PC-3 (cell line): ENCODE results near the gene PLEKHO2. TPM values are rescaled to one million over a fixed set of nuclear protein-coding genes. Genes with fewer than 3 reads are reported as not detected.

ENCODE experiments used
- ATAC-seq: fragments of 200-7000 bp; cut with Tn5 transposase; 2 replicates; pipeline ENCODE4 v1.9.1; 2020; ENCODE audit warnings: mild to moderate bottlenecking, moderate library complexity
- BruUV-seq: library from RNA; stranded (reverse); fragments of 400-500 nt; replicated peaks from 2 replicates; lab custom pipeline; 2021; lab: Mats Ljungman, UMichigan
- CTCF ChIA-PET: fragments of 300-600 bp; sonication (Branson Sonifier 250); formaldehyde crosslinking; loops from one replicate; lab custom pipeline; 2022; ENCODE audit warnings: antibody characterized with exemption; lab: Charles Lee
- POLR2A ChIA-PET: fragments of 300-600 bp; sonication (Branson Sonifier 250); formaldehyde crosslinking; loops from one replicate; lab custom pipeline; 2022; ENCODE audit warnings: antibody characterized with exemption; ENCODE audit not compliant: unreplicated experiment; lab: Charles Lee
- DNase-seq: peaks from one replicate; pipeline ENCODE4 v3.0.0-alpha.2; 2015
- H2AFZ ChIP-seq: fragments of 300-600 bp; sonication (generic); 2 replicates; pipeline ENCODE4 v1.6.0; 2016; ENCODE audit warnings: antibody characterized with exemption, low read length
- H3F3A ChIP-seq: fragments of 300-600 bp; sonication (generic); one replicate; pipeline ENCODE4 v1.6.0; 2017; ENCODE audit warnings: antibody characterized with exemption, low read length, control low read depth, mild to moderate bottlenecking; ENCODE audit not compliant: unreplicated experiment
- H3K27ac ChIP-seq: fragments of 300-600 bp; sonication (generic); 2 replicates; pipeline ENCODE4 v1.5.1; 2016; ENCODE audit warnings: mild to moderate bottlenecking, low read length
- H3K27me3 ChIP-seq: fragments of 300-600 bp; sonication (generic); 2 replicates; pipeline ENCODE4 v1.6.1; 2016; ENCODE audit warnings: low read length, mixed read lengths
- H3K36me3 ChIP-seq: fragments of 300-600 bp; sonication (generic); 2 replicates; pipeline ENCODE4 v1.6.1; 2016; ENCODE audit warnings: low read depth, mixed run types, low read length, mixed read lengths
- H3K4me1 ChIP-seq: fragments of 300-600 bp; sonication (generic); 2 replicates; pipeline ENCODE4 v1.5.1; 2016; ENCODE audit warnings: low read length; ENCODE audit not compliant: insufficient read depth
- H3K4me2 ChIP-seq: fragments of 300-600 bp; sonication (generic); 2 replicates; pipeline ENCODE4 v1.6.0; 2016; ENCODE audit warnings: low read length
- H3K4me3 ChIP-seq: fragments of 300-600 bp; sonication (generic); 2 replicates; pipeline ENCODE4 v1.5.1; 2016; ENCODE audit warnings: mild to moderate bottlenecking, low read length, mixed read lengths
- H3K79me2 ChIP-seq: fragments of 300-600 bp; sonication (generic); 2 replicates; pipeline ENCODE4 v1.6.1; 2017; ENCODE audit warnings: low read length, mixed read lengths
- H3K9ac ChIP-seq: fragments of 300-600 bp; sonication (generic); 2 replicates; pipeline ENCODE4 v1.6.0; 2016; ENCODE audit warnings: mild to moderate bottlenecking, low read length
- H3K9me2 ChIP-seq: fragments of 300-600 bp; sonication (generic); replicated peaks from 2 replicates; pipeline ENCODE4 v1.6.1; 2016; ENCODE audit warnings: mixed run types, low read length, mixed read lengths
- H3K9me3 ChIP-seq: fragments of 300-600 bp; sonication (generic); 2 replicates; pipeline ENCODE4 v1.6.1; 2016; ENCODE audit warnings: low read length, mixed read lengths
- H4K20me1 ChIP-seq: fragments of 300-600 bp; sonication (generic); 2 replicates; pipeline ENCODE4 v1.6.1; 2016; ENCODE audit warnings: low read length, mixed read lengths
- EZH2 ChIP-seq: fragments of 300-600 bp; sonication (generic); IDR thresholded peaks from one replicate; pipeline ENCODE4 v1.6.1; 2017; ENCODE audit warnings: antibody characterized with exemption, mild to moderate bottlenecking, low read length; ENCODE audit not compliant: unreplicated experiment
- EZH2phosphoT487 ChIP-seq: fragments of 300-600 bp; sonication (generic); IDR thresholded peaks from 2 replicates; pipeline ENCODE4 v1.6.1; 2018; ENCODE audit warnings: mild to moderate bottlenecking, antibody characterized with exemption, low read length, borderline replicate concordance
- intact Hi-C: fragments of 100-400 bp; cut with micrococcal nuclease; formaldehyde crosslinking; loops from 2 replicates; pipeline ENCODE4 v1.9.0; 2023
- total RNA-seq: library from RNA; depleted of rRNA; stranded (reverse); fragments of >200 nt; gene quantifications from 2 replicates; pipeline ENCODE4 v1.2.3, GENCODE V29; 2014; rRNA removed
- TF ChIP-seq, protein P1 (sequence below): fragments of 300-600 bp; sonication (generic); conservative IDR thresholded peaks from 2 replicates; pipeline ENCODE4 v1.5.1; 2017; ENCODE audit warnings: antibody characterized with exemption, low read depth, mild to moderate bottlenecking, low read length

PLEKHO2 gene
- total RNA-seq, 1 experiment from 2014 or later = 4.3 TPM

DNA sequence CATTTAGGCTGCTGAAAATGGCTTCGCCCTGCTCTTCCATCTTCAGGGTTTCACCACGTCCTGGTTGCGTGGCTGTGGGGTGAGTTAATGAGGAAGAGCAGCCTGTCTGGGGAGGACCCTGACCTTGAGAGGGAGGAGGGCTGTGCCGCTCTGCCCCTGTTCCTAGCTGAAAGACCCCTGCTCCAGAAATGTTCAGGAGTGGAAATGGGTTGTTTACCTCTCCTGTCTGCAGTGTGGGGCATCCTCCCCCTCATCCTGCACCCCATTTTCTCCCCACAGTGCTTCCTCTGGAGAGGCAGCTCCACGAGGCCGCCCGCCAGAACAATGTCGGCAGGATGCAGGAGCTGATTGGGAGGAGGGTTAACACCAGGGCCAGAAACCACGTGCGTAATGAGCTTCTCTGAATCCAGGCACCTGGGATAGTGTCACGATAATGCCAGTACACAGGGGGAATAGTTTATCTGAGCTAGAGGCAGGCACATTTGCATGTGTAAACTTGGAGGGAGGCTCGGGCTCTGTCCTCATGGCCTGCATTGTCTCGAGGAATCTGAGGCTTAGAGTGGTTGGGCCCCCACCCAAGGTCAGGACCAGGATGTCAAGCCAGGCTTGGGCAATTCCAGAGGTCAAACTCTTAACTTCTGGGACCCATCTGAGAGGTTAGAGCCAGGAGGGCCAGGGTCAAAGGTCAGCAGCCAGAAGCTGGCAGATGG is 74.0 kb downstream of the PLEKHO2 start:
- Histone ChIP-seq H3K4me2 (no peak overlapping the region), H3K4me1 (no peaks in the 10 kb centered on the region), H4K20me1 (no peaks in the 10 kb centered on the region), H3K27ac (no peak overlapping the region), H3F3A (no peaks in the 10 kb centered on the region), H3K36me3 (no peaks in the 10 kb centered on the region), H2AFZ (no peak overlapping the region), H3K79me2 (no peaks in the 10 kb centered on the region), H3K27me3 (no peaks in the 10 kb centered on the region), H3K9me2 (no peaks in the 10 kb centered on the region), H3K9ac (no peak overlapping the region), H3K4me3 (no peak overlapping the region), H3K9me3 (no peaks in the 10 kb centered on the region)
- CTCF ChIA-PET = no interaction called here
- no TSS peak for BruUV-seq
- ATAC-seq = no peak
- no peak for TF ChIP-seq EZH2
- TF ChIP-seq EZH2phosphoT487 = no peak
- TF ChIP-seq, protein P1, sequence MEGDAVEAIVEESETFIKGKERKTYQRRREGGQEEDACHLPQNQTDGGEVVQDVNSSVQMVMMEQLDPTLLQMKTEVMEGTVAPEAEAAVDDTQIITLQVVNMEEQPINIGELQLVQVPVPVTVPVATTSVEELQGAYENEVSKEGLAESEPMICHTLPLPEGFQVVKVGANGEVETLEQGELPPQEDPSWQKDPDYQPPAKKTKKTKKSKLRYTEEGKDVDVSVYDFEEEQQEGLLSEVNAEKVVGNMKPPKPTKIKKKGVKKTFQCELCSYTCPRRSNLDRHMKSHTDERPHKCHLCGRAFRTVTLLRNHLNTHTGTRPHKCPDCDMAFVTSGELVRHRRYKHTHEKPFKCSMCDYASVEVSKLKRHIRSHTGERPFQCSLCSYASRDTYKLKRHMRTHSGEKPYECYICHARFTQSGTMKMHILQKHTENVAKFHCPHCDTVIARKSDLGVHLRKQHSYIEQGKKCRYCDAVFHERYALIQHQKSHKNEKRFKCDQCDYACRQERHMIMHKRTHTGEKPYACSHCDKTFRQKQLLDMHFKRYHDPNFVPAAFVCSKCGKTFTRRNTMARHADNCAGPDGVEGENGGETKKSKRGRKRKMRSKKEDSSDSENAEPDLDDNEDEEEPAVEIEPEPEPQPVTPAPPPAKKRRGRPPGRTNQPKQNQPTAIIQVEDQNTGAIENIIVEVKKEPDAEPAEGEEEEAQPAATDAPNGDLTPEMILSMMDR = no peak
- no peak for DNase-seq
- POLR2A ChIA-PET = interaction anchor here (0.6 kb wide), 1 partner anchor 90 kb away, joined by 3 read pairs; the partner anchor contains the start of gene PIF1
- intact Hi-C loops = no loop called here

DNA sequence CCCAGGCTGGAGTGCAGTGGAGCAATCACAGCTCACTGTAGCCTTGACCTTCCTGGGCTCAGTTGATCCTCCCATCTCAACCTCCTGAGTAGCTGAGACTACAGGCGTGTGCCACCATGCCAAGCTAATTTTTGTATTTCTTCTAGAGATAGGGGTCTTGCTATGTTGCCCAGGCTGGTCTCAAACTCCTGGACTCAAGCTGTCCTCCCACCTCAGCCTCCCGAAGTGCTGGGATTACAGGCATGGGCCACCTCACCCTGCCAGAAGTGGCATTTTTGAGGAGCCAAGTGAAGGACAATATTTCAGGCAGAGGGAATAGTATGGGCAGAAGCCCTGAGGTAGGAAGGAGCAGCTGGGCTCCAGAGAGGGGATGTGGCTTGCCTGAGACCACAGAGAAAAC is 74.7 kb downstream of the PLEKHO2 start:
- intact Hi-C loops = no loop called here
- no TSS peak for BruUV-seq
- ChIA-PET POLR2A (no interaction called here), CTCF (no interaction called here)
- Histone ChIP-seq H3K27ac (no peak overlapping the region), H3K79me2 (no peaks in the 10 kb centered on the region), H3K9me3 (no peaks in the 10 kb centered on the region), H4K20me1 (no peaks in the 10 kb centered on the region), H3K4me1 (peaks cover 5% of the 10 kb centered on the region), H3F3A (no peaks in the 10 kb centered on the region), H3K9me2 (no peaks in the 10 kb centered on the region), H3K9ac (no peak overlapping the region), H3K36me3 (no peaks in the 10 kb centered on the region), H3K4me2 (no peak overlapping the region), H3K27me3 (no peaks in the 10 kb centered on the region), H3K4me3 (no peak overlapping the region), H2AFZ (no peak overlapping the region)
- ATAC-seq (no peak), DNase-seq (no peak)
- TF ChIP-seq EZH2phosphoT487 = no peak
- TF ChIP-seq, protein P1 = no peak
- no peak for TF ChIP-seq EZH2

DNA sequence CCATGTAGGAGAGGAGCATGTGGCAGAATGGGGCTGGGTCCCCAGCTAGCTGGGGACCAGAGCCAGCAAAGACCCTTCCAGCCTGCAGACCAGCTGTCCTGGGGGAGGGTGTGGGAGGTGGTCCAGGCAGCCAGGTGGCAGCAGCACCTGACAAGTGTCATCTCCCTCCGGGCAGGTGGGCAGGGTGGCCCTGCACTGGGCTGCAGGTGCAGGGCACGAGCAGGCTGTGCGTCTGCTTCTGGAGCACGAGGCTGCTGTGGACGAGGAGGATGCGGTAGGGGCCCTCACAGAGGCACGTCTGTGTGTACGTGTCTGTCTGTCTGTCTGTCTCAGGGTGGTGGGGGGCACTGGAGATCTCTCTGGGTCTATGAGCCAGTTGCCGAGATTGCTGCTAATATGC is 75.5 kb downstream of the PLEKHO2 start:
- Histone ChIP-seq H3K9me3 (no peaks in the 10 kb centered on the region), H3K79me2 (no peaks in the 10 kb centered on the region), H3K36me3 (no peaks in the 10 kb centered on the region), H3K4me2 (no peak overlapping the region), H4K20me1 (no peaks in the 10 kb centered on the region), H3K9me2 (no peaks in the 10 kb centered on the region), H3F3A (no peaks in the 10 kb centered on the region), H3K9ac (no peak overlapping the region), H3K27me3 (no peaks in the 10 kb centered on the region), H2AFZ (no peak overlapping the region), H3K4me1 (peaks cover 12% of the 10 kb centered on the region), H3K27ac (no peak overlapping the region), H3K4me3 (no peak overlapping the region)
- POLR2A ChIA-PET = no interaction called here
- TF ChIP-seq EZH2phosphoT487 (no peak), EZH2 (no peak)
- no peak for ATAC-seq
- no TSS peak for BruUV-seq
- intact Hi-C loops = no loop called here
- no peak for DNase-seq
- CTCF ChIA-PET = no interaction called here

Other genes starting within 250 kb of the PLEKHO2 start
- gene RBPMS2, start 66.3 kb upstream of the PLEKHO2 start, total RNA-seq = not detected in 2 replicates
- gene PIF1, start 16.3 kb upstream of the PLEKHO2 start, total RNA-seq = 43.5 and 45.3 TPM in 2 replicates
- gene ANKDD1A, start 70.0 kb downstream of the PLEKHO2 start, total RNA-seq = 5.8 and 8.9 TPM in 2 replicates
- 53.0 and 53.8 TPM in 2 replicates for gene SPG21, start 148.0 kb downstream of the PLEKHO2 start, total RNA-seq
- 15.5 and 31.3 TPM in 2 replicates for gene MTFMT, start 187.7 kb downstream of the PLEKHO2 start, total RNA-seq
- gene SLC51B, start 203.5 kb downstream of the PLEKHO2 start, total RNA-seq = not detected in 2 replicates
- gene RASL12, start 226.1 kb downstream of the PLEKHO2 start, total RNA-seq = not detected in 2 replicates
- not detected in 2 replicates for gene KBTBD13, start 234.8 kb downstream of the PLEKHO2 start, total RNA-seq